Uterine smooth muscle cell (primary cell): ENCODE measurements around the gene DHRS7B. TPM values are rescaled to one million over a fixed set of nuclear protein-coding genes. Genes with fewer than 3 reads are reported as not detected.

Experiments used
- total RNA-seq: library from RNA; depleted of rRNA; stranded (reverse); fragments of >200 nt; gene quantifications from 2 replicates; pipeline ENCODE4 v1.2.3, GENCODE V29; 2014

The DHRS7B gene
- total RNA-seq: 15.9 and 19.6 TPM in 2 replicates

DNA sequence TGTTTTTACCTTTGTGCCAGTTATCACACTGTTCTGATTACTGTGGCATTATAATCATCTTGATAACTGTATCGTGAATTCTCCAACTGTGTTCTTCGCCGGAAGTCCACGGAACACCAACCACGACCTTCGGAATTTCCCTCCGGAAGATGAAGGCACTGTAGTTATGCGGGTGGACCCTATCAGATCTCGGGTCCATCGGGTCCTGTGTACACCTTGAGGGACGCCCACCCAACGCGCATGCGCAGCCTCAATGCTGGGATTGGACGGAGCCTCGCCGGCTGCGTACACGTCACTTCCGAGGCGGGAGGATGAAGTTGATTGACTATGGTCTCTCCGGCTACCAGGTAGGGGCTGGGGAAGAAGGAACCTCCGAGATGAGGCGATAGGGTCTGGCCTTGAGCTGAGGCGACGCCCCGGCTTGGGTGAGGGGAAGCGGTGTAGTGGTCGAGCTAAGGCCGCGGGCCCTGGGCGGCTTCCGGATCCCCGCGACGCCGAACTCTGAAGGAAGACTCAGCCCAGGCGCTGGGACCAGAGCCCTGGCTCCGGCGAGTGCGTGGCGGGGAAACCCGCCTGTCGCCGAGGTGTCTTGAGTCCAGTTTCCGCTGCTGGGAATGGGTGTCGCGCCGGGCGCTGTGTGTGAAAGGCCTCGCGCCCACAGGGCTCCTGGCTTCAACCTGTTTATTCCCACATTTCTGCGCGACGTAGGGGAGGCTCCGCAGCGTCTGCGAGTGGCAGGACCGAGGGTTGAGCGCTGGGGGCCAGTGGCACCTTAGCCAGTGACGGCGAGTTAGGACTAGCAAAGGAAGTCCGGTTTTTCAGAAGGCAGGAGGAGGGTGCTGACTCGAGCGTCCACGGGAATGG is at the start of gene DHRS7B:
Gene DHRS7B (plus strand): TSS at position 320 of the 864 bp plus-strand sequence. CDS start 8 bp downstream, at position 328.

DNA sequence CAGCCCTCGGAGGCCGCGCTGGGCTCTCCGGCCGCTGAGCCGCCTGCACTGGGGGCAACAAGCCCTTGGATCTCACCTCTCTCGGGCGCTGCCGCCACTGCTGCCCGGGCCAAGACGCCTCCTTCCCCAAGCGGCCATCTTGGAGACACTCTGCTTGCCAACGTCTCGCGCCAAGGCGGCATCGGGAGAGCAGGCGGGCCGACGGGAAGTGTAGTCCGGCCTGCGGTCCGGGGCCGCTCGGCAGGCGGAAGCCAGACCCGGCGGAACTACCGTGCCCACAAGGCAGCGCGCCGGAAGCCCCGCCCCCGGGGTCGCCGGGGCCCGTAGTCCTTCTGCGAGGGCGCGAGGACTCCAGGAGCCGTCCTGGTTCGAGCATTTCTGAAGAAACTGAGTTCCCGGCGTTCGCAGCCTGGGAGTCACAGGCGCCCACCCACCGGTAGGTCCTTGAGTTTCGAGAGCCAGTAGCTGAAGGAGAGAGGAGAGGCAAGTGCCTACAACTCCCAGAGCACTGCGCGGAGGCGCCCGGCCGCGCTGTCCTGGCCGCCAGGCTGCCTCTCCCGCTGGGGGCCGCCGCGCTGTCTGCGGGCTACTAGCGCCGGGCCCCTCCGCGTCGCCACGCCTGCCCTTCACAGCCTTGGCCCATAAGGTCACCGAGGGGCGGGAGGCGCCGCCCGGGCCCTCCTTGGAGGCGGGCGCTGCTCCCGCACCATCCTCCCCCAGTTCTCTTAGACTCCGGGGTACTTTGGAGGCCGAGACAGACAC is 87.4 kb downstream of the DHRS7B start, which contains the start of gene TMEM11:
Gene TMEM11 (minus strand): TSS at position 147 of the 762 bp plus-strand sequence. CDS start 9 bp downstream, at position 138.

Other genes starting within 250 kb of the DHRS7B start
- 262 and 274 TPM in 2 replicates for gene USP22, start 84.0 kb upstream of the DHRS7B start, total RNA-seq
- gene TMEM11, start 87.2 kb downstream of the DHRS7B start, total RNA-seq: 16.7 and 20.5 TPM in 2 replicates
- gene NATD1, start 126.4 kb downstream of the DHRS7B start, total RNA-seq: 0.77 and 3.6 TPM in 2 replicates
- 21.1 and 34.5 TPM in 2 replicates for gene MAP2K3, start 157.7 kb downstream of the DHRS7B start, total RNA-seq
- under 0.01 and 0.37 TPM in 2 replicates for gene KCNJ12, start 249.4 kb downstream of the DHRS7B start, total RNA-seq